K562 (cell line): ENCODE data around the gene EBI3. TPM values are rescaled to one million over a fixed set of nuclear protein-coding genes. Genes with fewer than 3 reads are reported as not detected.
A peak's percentile ranks its signal among the peaks of the same experiment; 100 is the strongest.

Experiments
- CTCFL ChIP-seq: IDR thresholded peaks from 2 replicates; pipeline ENCODE4 v1.6.1; 2011; ENCODE audit warnings: borderline replicate concordance, low read depth, mild to moderate bottlenecking, moderate library complexity, low read length; ENCODE audit not compliant: insufficient read depth, poor library complexity, severe bottlenecking
- DIDO1 ChIP-seq: fragments of 450-650 bp; IDR thresholded peaks from 2 replicates; pipeline ENCODE4 v1.6.1; 2016; ENCODE audit warnings: low read depth, missing biosample characterization, missing genetic modification characterization
- LEF1 ChIP-seq: fragments of 450-650 bp; IDR thresholded peaks from 2 replicates; pipeline ENCODE4 v1.6.1; 2016; ENCODE audit warnings: mild to moderate bottlenecking
- MEIS2 ChIP-seq: fragments of 450-650 bp; IDR thresholded peaks from 2 replicates; pipeline ENCODE4 v1.6.1; 2014; ENCODE audit warnings: mild to moderate bottlenecking; ENCODE audit not compliant: partially characterized antibody
- RAD51 ChIP-seq: fragments of 450-650 bp; IDR thresholded peaks from 2 replicates; pipeline ENCODE4 v1.7.1; 2016; ENCODE audit warnings: low read depth, mild to moderate bottlenecking, borderline replicate concordance
- USF2 ChIP-seq: sonication (generic); formaldehyde crosslinking; IDR thresholded peaks from 2 replicates; pipeline ENCODE4 v1.5.0; 2020; ENCODE audit warnings: missing genetic modification reagents
- ZKSCAN3 ChIP-seq: fragments of 250-450 bp; sonication (Bioruptor Pico); IDR thresholded peaks from 2 replicates; pipeline ENCODE4 v1.4.0; 2020
- ZNF23 ChIP-seq: fragments of 250-450 bp; sonication (Bioruptor Pico); IDR thresholded peaks from 2 replicates; pipeline ENCODE4 v1.4.0; 2020; ENCODE audit warnings: mild to moderate bottlenecking
- ZNF609 ChIP-seq: sonication (generic); formaldehyde crosslinking; IDR thresholded peaks from 2 replicates; pipeline ENCODE4 v1.8.1; 2023; ENCODE audit warnings: missing genetic modification reagents, mild to moderate bottlenecking, borderline replicate concordance
- polyA plus RNA-seq, 8 experiments: library from polyadenylated mRNA; depleted of rRNA in 4 of 8; stranded (reverse) in 5 of 8; unstranded in 3 of 8; fragments of >200 nt; fragmentation: Nextera tagmentation in 2 of 8; fragmentation: Illumina TruSeq in 1 of 8; extraction: Ambion mirVana in 2 of 8; extraction: Trizol in 1 of 8; gene quantifications; 2 replicates each; pipeline versions ENCODE4 v1.2.1 to v1.2.3, GENCODE V29; 2011 to 2014; ENCODE audit warnings: inconsistent platforms in 1 of 8, missing spikeins in 1 of 8
- total RNA-seq, 7 experiments: library from RNA; depleted of rRNA in 6 of 7; stranded (reverse); fragments of >200 nt in 6 of 7; fragmentation: Illumina TruSeq in 2 of 7; extraction: Trizol in 2 of 7; gene quantifications; 2 replicates each; pipeline versions ENCODE4 v1.2.1 to v1.2.3, GENCODE V29; 2011 to 2021; ENCODE audit warnings: low replicate concordance in 1 of 7
- TF ChIP-seq, protein P1 (sequence below): sonication (generic); formaldehyde crosslinking; IDR thresholded peaks from 2 replicates; pipeline ENCODE4 v1.8.0; 2023; ENCODE audit warnings: mild to moderate bottlenecking, missing genetic modification reagents

Gene EBI3
- total and polyA plus RNA-seq, 9 of the 15 experiments (the other 6 are each of a cell fraction or from before 2014, with no cell fraction given): 0.08 to 0.35 (median 0.22) TPM; not detected in 6

GRCh38 chr19:4233282-4233853 lies 4.0 kb downstream of the EBI3 start (continued):
- TF ChIP-seq ZNF609 (CRISPR knock-in tag) (no peak), LEF1 (no peak), USF2 (CRISPR knock-in tag) (no peak), ZNF23 (CRISPR knock-in tag) (no peak), MEIS2 (no peak), ZKSCAN3 (CRISPR knock-in tag) (no peak), DIDO1 (tag) (no peak), RAD51 (no peak), CTCFL (peak; percentile 46)
- TF ChIP-seq, protein P1, sequence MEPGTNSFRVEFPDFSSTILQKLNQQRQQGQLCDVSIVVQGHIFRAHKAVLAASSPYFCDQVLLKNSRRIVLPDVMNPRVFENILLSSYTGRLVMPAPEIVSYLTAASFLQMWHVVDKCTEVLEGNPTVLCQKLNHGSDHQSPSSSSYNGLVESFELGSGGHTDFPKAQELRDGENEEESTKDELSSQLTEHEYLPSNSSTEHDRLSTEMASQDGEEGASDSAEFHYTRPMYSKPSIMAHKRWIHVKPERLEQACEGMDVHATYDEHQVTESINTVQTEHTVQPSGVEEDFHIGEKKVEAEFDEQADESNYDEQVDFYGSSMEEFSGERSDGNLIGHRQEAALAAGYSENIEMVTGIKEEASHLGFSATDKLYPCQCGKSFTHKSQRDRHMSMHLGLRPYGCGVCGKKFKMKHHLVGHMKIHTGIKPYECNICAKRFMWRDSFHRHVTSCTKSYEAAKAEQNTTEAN (CRISPR knock-in tag): 0 out of 2 replicates have a peak, but pooled peaks have one; percentile 46
